Lung (tissue), 12 donors: ENCODE data around the gene ITGBL1. TPM values are rescaled to one million over a fixed set of nuclear protein-coding genes. Genes with fewer than 3 reads are reported as not detected.

Experiments used
- ATAC-seq: fragments of 200-7000 bp; cut with Tn5 transposase; one replicate; pipeline ENCODE4 v1.9.1; 2020; ENCODE audit warnings: moderate number of reproducible peaks; ENCODE audit not compliant: insufficient read depth, low FRiP score
- DNase-seq, 3 donors: peaks; one replicate each; pipeline ENCODE4 v3.0.0-alpha.2; 2013 to 2017
- H3K27ac ChIP-seq, 2 donors: one replicate each; pipeline ENCODE4 v1.5.1; 2013; ENCODE audit warnings: mild to moderate bottlenecking in 2 of 2, moderate library complexity in 2 of 2, control low read depth in 1 of 2, inconsistent platforms in 1 of 2, low read depth in 1 of 2, low read length in 1 of 2
- H3K27me3 ChIP-seq, 3 donors: one replicate each; pipeline ENCODE4 v1.5.1; 2013; ENCODE audit warnings: low read length in 2 of 3; ENCODE audit not compliant: control insufficient read depth in 3 of 3, insufficient read depth in 3 of 3
- H3K36me3 ChIP-seq, 4 donors: one replicate each; pipeline ENCODE4 v1.5.1; 2013; ENCODE audit warnings: low read length in 4 of 4, mild to moderate bottlenecking in 1 of 4, moderate library complexity in 1 of 4; ENCODE audit not compliant: control insufficient read depth in 4 of 4, insufficient read depth in 4 of 4
- H3K4me1 ChIP-seq, 5 donors: one replicate each; pipeline ENCODE4 v1.5.1; 2013; ENCODE audit warnings: low read length in 5 of 5, mild to moderate bottlenecking in 2 of 5, moderate library complexity in 1 of 5; ENCODE audit not compliant: control insufficient read depth in 5 of 5, insufficient read depth in 5 of 5
- H3K4me3 ChIP-seq: one replicate; pipeline ENCODE4 v1.5.1; 2013; ENCODE audit warnings: mild to moderate bottlenecking, control low read depth, moderate library complexity
- H3K9ac ChIP-seq, 2 donors: one replicate each; pipeline ENCODE4 v1.5.1; 2013; ENCODE audit warnings: low read length in 2 of 2, control low read depth in 1 of 2; ENCODE audit not compliant: insufficient read depth in 1 of 2
- H3K9me3 ChIP-seq, 4 donors: one replicate each; pipeline ENCODE4 v1.5.1; 2013; ENCODE audit warnings: low read length in 3 of 4, mild to moderate bottlenecking in 1 of 4, moderate library complexity in 1 of 4; ENCODE audit not compliant: control insufficient read depth in 4 of 4, insufficient read depth in 3 of 4
- WGBS, 2 donors: extraction: QIAGEN DNeasy Blood & Tissue Kit; methylation state at CpG; one replicate each; pipeline ENCODE4 v1.1.7; 2013; 5-methylcytosine and 5-hydroxymethylcytosine counted together
- polyA plus RNA-seq, 2 donors: library from polyadenylated mRNA; stranded (reverse); fragments of 200-250 nt; gene quantifications; one replicate each; pipeline ENCODE4 v1.2.1, GENCODE V29; 2013
- total RNA-seq, 2 donors: library from RNA; depleted of rRNA in 1 of 2; stranded (reverse); fragments of >200 nt in 1 of 2; gene quantifications; one replicate each; pipeline ENCODE4 v1.2.1, GENCODE V29; 2014 to 2021
- TF ChIP-seq, protein P1 (sequence below): IDR thresholded peaks from 2 replicates; pipeline ENCODE4 v1.5.1; 2012; ENCODE audit warnings: mild to moderate bottlenecking; ENCODE audit errors: control extremely low read depth, extremely low read depth
- donor health status: control.
- donor health status: control.
- donor health status: Bipolar disorder and iron deficiency.
- donor health status: healthy.
- donor health status: DM: yes; HTN: yes; CAD: no.

ITGBL1 gene
- total and polyA plus RNA-seq, 4 donors: 1.1 to 7.2 (median 4.0) TPM

GRCh38 chr13:101739382-101740178 lies 287.1 kb downstream of the ITGBL1 start:
- DNase-seq: no peak
- no peaks in the 10 kb centered on the region for H3K4me1 ChIP-seq
- H3K36me3 ChIP-seq: no peaks in the 10 kb centered on the region
- H3K9me3 ChIP-seq: no peaks in the 10 kb centered on the region
- no peak overlapping the region for H3K9ac ChIP-seq
- no peak for ATAC-seq
- no peak overlapping the region for H3K27ac ChIP-seq
- TF ChIP-seq, protein P1, sequence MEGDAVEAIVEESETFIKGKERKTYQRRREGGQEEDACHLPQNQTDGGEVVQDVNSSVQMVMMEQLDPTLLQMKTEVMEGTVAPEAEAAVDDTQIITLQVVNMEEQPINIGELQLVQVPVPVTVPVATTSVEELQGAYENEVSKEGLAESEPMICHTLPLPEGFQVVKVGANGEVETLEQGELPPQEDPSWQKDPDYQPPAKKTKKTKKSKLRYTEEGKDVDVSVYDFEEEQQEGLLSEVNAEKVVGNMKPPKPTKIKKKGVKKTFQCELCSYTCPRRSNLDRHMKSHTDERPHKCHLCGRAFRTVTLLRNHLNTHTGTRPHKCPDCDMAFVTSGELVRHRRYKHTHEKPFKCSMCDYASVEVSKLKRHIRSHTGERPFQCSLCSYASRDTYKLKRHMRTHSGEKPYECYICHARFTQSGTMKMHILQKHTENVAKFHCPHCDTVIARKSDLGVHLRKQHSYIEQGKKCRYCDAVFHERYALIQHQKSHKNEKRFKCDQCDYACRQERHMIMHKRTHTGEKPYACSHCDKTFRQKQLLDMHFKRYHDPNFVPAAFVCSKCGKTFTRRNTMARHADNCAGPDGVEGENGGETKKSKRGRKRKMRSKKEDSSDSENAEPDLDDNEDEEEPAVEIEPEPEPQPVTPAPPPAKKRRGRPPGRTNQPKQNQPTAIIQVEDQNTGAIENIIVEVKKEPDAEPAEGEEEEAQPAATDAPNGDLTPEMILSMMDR: no peak
- H3K27me3 ChIP-seq: no peaks in the 10 kb centered on the region
- no peak overlapping the region for H3K4me3 ChIP-seq
- 78 to 86% methylated on average over 9 of the region's 9 CpGs for WGBS, 2 donors

DNA sequence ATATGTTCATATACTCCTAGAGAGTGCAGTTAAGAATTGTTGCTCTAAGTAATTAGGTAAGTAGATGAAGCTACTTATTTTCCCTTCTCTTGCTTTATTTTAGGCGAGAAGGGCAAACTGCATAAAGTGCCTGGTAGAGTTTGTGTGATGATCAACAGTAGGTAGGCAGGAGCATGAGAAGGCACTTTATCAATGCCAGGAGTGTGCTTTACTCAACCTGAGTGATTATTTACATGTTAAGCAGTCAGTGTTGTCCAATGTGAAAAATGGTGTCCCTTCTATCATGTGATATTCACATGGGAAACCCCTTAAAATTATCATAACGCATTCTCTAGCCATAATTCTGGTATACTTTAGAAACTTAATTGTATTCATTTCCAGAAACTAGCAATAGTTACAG lies 294.0 kb downstream of the ITGBL1 start:
- H3K4me1 ChIP-seq: peaks cover 0 to 3% (median 0%) of the 10 kb centered on the region in 5 donors
- no peaks in the 10 kb centered on the region for H3K27me3 ChIP-seq
- H3K9me3 ChIP-seq: no peaks in the 10 kb centered on the region
- DNase-seq: no peak
- no peak overlapping the region for H3K9ac ChIP-seq
- H3K36me3 ChIP-seq: no peaks in the 10 kb centered on the region
- TF ChIP-seq, protein P1: no peak
- no peak overlapping the region for H3K4me3 ChIP-seq
- ATAC-seq: no peak
- 91% methylated on average over 2 of the region's 2 CpGs for WGBS, 2 donors
- H3K27ac ChIP-seq: no peak overlapping the region

- no peak for DNase-seq
- WGBS, 2 donors: 89 to 97% methylated on average over 1 of the region's 1 CpG
- H3K4me3 ChIP-seq: no peak overlapping the region
- H3K36me3 ChIP-seq: no peaks in the 10 kb centered on the region
- no peak overlapping the region for H3K9ac ChIP-seq
- TF ChIP-seq, protein P1: no peak
- peaks cover 0 to 4% (median 0%) of the 10 kb centered on the region in 5 donors for H3K4me1 ChIP-seq
- H3K27me3 ChIP-seq: no peaks in the 10 kb centered on the region
- no peak overlapping the region for H3K27ac ChIP-seq
- ATAC-seq: no peak
- no peaks in the 10 kb centered on the region for H3K9me3 ChIP-seq
These were observed 294.6 kb downstream of the ITGBL1 start for GRCh38 chr13:101747039-101747438.
